ENCODE results near the gene GTF3C2. TPM values are rescaled to one million over a fixed set of nuclear protein-coding genes. Genes with fewer than 3 reads are reported as not detected.

Gene GTF3C2
- total RNA-seq, 1 experiment from 2014 or later, result 85.4 TPM

DNA sequence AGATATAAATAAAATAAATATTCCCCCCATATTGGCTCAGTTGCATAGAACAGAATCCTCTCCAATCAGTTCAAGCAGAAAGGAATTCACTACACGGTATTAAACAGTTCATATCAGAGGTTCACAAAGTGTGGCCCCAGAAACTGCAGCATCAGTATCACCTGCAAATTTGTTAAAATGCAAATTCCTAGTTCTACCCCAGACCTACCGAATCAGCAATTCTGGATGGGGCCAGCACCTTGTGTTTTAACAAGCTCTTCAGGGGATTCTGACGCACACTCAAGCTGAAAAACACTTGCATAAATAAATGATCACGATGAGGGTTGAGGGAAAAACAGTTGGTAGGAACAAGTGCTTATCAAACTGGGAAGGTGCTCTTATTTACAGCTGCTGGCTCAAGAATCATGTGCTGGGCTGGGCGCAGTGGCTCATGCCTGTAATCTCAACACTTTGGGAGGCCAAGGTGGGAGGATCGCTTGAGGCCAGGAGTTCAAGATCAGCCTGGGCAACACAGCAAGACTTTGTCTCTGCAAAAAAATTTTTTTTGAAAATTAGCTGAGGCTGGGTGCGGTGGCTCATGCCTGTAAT is 6.4 kb downstream of the GTF3C2 start:
- no peak for DNase-seq
- Mint-ChIP-seq H3K27ac (ENCODE audit: unreplicated experiment) (no peak overlapping the region), H3K4me1 (ENCODE audit: low read depth, unreplicated experiment) (peaks cover 22% of the 10 kb centered on the region), H3K36me3 (ENCODE audit: insufficient read depth, unreplicated experiment) (peaks cover 17% of the 10 kb centered on the region), H3K27me3 (ENCODE audit: unreplicated experiment) (no peaks in the 10 kb centered on the region), H3K9me3 (ENCODE audit: low read depth, unreplicated experiment) (no peaks in the 10 kb centered on the region), H3K4me3 (ENCODE audit: low read depth, unreplicated experiment) (no peak overlapping the region)
- BruUV-seq (replicated peaks), result no TSS peak
- TF ChIP-seq, protein P1, sequence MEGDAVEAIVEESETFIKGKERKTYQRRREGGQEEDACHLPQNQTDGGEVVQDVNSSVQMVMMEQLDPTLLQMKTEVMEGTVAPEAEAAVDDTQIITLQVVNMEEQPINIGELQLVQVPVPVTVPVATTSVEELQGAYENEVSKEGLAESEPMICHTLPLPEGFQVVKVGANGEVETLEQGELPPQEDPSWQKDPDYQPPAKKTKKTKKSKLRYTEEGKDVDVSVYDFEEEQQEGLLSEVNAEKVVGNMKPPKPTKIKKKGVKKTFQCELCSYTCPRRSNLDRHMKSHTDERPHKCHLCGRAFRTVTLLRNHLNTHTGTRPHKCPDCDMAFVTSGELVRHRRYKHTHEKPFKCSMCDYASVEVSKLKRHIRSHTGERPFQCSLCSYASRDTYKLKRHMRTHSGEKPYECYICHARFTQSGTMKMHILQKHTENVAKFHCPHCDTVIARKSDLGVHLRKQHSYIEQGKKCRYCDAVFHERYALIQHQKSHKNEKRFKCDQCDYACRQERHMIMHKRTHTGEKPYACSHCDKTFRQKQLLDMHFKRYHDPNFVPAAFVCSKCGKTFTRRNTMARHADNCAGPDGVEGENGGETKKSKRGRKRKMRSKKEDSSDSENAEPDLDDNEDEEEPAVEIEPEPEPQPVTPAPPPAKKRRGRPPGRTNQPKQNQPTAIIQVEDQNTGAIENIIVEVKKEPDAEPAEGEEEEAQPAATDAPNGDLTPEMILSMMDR (IDR thresholded peaks at IDR 0.05; ENCODE audit: unreplicated experiment), result no peak
- intact Hi-C loops (cut with micrococcal nuclease; ENCODE audit: unreplicated experiment), result no loop called here
- CTCF ChIA-PET, result interaction anchor here (0.7 kb wide), 1 partner anchor 120 kb away, joined by 4 read pairs; no protein-coding TSS in a partner anchor

- H3K27ac Mint-ChIP-seq (ENCODE audit: unreplicated experiment), result no peak overlapping the region
- no peaks in the 10 kb centered on the region for H3K9me3 Mint-ChIP-seq (ENCODE audit: low read depth, unreplicated experiment)
- CTCF ChIA-PET, result interaction anchor here (0.7 kb wide), 1 partner anchor 601 kb away, joined by 6 read pairs; no protein-coding TSS in a partner anchor
- BruUV-seq (replicated peaks), result no TSS peak
- intact Hi-C loops (cut with micrococcal nuclease; ENCODE audit: unreplicated experiment), result no loop called here
- H3K4me3 Mint-ChIP-seq (ENCODE audit: low read depth, unreplicated experiment), result no peak overlapping the region
- TF ChIP-seq, protein P1 (IDR thresholded peaks at IDR 0.05; ENCODE audit: unreplicated experiment), result no peak
- DNase-seq, result no peak
- H3K4me1 Mint-ChIP-seq (ENCODE audit: low read depth, unreplicated experiment), result peaks cover 11% of the 10 kb centered on the region
- H3K36me3 Mint-ChIP-seq (ENCODE audit: insufficient read depth, unreplicated experiment), result peaks cover 16% of the 10 kb centered on the region
- H3K27me3 Mint-ChIP-seq (ENCODE audit: unreplicated experiment), result no peaks in the 10 kb centered on the region
Observed at GRCh38 chr2:27347641-27348040, 8.9 kb downstream of the GTF3C2 start.

GRCh38 chr2:27336173-27336572 is 20.4 kb downstream of the GTF3C2 start:
- Mint-ChIP-seq H3K27me3 (ENCODE audit: unreplicated experiment) (no peaks in the 10 kb centered on the region), H3K9me3 (ENCODE audit: low read depth, unreplicated experiment) (no peaks in the 10 kb centered on the region), H3K27ac (ENCODE audit: unreplicated experiment) (no peak overlapping the region), H3K4me1 (ENCODE audit: low read depth, unreplicated experiment) (no peaks in the 10 kb centered on the region), H3K4me3 (ENCODE audit: low read depth, unreplicated experiment) (no peak overlapping the region), H3K36me3 (ENCODE audit: insufficient read depth, unreplicated experiment) (peaks cover 39% of the 10 kb centered on the region)
- DNase-seq, result no peak
- TF ChIP-seq, protein P1 (IDR thresholded peaks at IDR 0.05; ENCODE audit: unreplicated experiment), result no peak
- intact Hi-C loops (cut with micrococcal nuclease; ENCODE audit: unreplicated experiment), result no loop called here
- BruUV-seq (replicated peaks), result no TSS peak
- CTCF ChIA-PET, result no interaction called here

DNA sequence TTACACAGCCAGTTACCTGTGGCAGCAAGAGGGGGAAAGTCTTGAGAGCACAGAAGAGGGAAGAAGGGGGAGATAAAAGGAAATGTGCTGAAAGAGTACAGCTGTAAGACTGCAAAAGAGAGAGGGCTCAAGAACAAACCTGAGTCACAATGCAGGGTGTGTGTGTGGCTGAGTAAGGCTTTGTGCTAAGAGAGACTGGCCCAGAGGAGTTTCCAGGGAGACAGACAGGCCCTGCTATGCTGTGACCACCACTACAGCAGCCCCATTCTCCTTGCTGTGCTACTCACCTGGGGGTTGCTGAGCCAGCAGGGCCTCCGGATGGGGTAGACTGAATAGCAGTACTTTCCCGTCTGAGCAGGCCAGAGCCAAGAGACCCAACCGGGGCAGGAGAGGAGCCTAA is 21.3 kb downstream of the GTF3C2 start:
- intact Hi-C loops (cut with micrococcal nuclease; ENCODE audit: unreplicated experiment), result no loop called here

More for the DNA sequence above, 21.3 kb downstream of the GTF3C2 start:
- Mint-ChIP-seq H3K9me3 (ENCODE audit: low read depth, unreplicated experiment) (no peaks in the 10 kb centered on the region), H3K36me3 (ENCODE audit: insufficient read depth, unreplicated experiment) (peaks cover 37% of the 10 kb centered on the region), H3K4me3 (ENCODE audit: low read depth, unreplicated experiment) (no peak overlapping the region), H3K27ac (ENCODE audit: unreplicated experiment) (no peak overlapping the region), H3K4me1 (ENCODE audit: low read depth, unreplicated experiment) (no peaks in the 10 kb centered on the region), H3K27me3 (ENCODE audit: unreplicated experiment) (no peaks in the 10 kb centered on the region)
- TF ChIP-seq, protein P1 (IDR thresholded peaks at IDR 0.05; ENCODE audit: unreplicated experiment), result no peak
- BruUV-seq (replicated peaks), result no TSS peak
- no peak for DNase-seq
- CTCF ChIA-PET, result no interaction called here

Data from Calu3 (cell line).